GM19467 (cell line): ENCODE measurements around the gene MNAT1.
"Not testable (repeated sequence)": the region's sequence is repeated elsewhere in the genome, so short reads cannot be mapped to it uniquely, and the experiment has no call there.

Experiments used
- ATAC-seq: cut with Tn5 transposase; IDR thresholded peaks from one replicate; pipeline ENCODE4 v1.9.1; 2021; ENCODE audit warnings: mild to moderate bottlenecking, moderate library complexity; ENCODE audit not compliant: unreplicated experiment

The MNAT1 gene

GRCh38 chr14:60736494-60736893, 1.9 kb downstream of the MNAT1 start:
- no peak for ATAC-seq

- ATAC-seq = no peak
These were observed 4.4 kb downstream of the MNAT1 start for GRCh38 chr14:60738843-60739508.

GRCh38 chr14:60744566-60744965, 10.0 kb downstream of the MNAT1 start:
- ATAC-seq = no peak

GRCh38 chr14:60753264-60754119, 18.9 kb downstream of the MNAT1 start:
- peak; percentile 98 for ATAC-seq

DNA sequence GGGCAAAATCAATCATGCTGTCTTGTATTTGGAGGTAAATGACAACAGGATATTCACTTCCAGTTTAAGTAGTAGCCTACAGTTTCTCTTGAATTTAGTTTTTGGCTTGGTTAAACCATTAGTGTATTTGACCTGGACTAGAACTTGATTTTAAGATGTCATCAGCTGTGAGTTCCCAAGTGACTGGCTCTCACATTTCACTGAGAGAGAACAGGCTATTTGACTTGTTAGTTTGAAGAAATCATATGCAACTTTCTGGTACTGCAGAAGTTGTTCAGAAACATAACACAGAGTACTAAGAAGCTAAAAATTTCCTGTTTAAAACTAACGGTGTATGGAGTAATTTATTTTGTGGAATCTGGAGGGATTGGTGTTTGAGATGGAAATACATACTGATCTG, 22.3 kb downstream of the MNAT1 start:
- ATAC-seq = no peak

DNA sequence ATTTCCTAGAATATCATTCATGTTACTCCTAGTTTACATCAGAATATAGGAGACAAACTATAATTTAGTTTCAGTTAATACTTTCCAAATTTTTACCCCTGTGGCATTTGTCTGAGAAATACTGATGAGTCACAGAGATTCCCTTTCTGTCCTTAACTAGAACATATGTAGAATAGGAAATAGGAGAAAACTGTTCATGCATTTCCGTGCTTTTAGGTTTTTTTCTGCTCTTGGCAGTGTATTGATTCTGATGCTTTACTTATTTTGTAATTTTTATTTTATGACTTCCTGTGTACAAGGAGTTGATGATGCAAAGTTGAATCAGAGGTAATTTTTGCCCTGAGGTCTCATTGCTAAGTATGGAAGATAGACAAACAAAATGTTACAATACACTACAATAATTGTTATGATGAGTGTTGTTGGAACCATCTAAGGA, 23.0 kb downstream of the MNAT1 start:
- ATAC-seq = no peak

GRCh38 chr14:60758885-60759284, 24.3 kb downstream of the MNAT1 start:
- no peak for ATAC-seq

DNA sequence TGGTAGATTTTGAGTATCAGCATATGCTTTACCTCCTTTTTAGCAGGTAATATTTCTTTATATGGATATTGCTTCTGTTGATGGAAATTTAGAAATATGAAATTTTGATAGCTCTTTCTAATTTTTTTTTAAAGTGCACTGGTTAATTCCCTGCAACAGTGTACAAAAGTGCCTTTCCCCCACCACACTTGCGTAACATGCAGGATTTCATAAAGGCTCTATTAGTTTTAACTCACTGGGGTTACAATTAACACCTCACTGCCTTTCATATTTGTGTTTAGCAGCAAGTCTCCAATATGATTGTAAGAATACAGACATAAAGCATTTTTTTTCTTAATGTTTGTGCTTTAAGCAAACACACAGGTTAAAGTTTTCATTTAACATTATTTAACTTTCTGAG, 25.6 kb downstream of the MNAT1 start:
- ATAC-seq = no peak

- no peak for ATAC-seq
These were observed 26.2 kb downstream of the MNAT1 start for GRCh38 chr14:60760644-60761364.

DNA sequence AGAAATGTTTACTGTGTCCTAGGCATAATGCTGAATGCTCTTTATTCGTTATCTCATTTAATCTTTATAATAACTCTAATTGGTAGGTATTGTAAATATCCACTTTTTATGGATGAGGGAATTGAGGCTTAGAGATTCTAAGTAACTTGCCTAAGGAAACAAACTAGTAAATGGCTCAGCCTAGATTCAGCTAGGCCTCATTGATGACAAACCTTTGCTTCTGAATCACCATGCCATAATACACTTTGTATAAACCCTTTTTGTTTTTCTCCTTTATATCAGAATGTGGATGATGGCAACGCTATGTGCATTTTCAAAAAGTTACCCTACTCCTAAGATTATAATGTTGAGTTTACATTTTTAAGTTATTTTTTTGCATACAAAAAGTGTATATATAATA, 34.0 kb downstream of the MNAT1 start:
- no peak for ATAC-seq

DNA sequence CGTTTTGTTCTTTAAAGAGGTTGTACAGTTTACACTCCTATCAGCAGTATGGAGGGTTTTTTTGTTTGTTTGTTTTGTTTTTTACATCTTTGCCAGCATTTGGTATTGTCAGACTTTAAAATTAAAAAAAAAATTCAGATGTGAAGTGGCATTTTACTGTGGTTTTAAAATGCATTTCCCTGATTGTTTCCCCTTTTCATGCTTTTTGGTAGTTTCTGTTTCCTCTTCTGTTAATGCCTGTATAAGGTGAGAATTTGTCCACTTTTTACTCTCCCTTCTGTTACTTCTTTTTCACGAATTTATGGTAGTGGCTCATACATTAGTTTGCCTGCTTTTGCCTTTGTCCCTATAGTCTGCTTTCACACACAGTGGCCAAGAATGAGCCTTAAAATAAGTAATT, 36.6 kb downstream of the MNAT1 start:
- no peak for ATAC-seq

- ATAC-seq = no peak
These were observed 39.0 kb downstream of the MNAT1 start for GRCh38 chr14:60773558-60773957.

- ATAC-seq = no peak
These were observed 40.7 kb downstream of the MNAT1 start for GRCh38 chr14:60775296-60775695.

DNA sequence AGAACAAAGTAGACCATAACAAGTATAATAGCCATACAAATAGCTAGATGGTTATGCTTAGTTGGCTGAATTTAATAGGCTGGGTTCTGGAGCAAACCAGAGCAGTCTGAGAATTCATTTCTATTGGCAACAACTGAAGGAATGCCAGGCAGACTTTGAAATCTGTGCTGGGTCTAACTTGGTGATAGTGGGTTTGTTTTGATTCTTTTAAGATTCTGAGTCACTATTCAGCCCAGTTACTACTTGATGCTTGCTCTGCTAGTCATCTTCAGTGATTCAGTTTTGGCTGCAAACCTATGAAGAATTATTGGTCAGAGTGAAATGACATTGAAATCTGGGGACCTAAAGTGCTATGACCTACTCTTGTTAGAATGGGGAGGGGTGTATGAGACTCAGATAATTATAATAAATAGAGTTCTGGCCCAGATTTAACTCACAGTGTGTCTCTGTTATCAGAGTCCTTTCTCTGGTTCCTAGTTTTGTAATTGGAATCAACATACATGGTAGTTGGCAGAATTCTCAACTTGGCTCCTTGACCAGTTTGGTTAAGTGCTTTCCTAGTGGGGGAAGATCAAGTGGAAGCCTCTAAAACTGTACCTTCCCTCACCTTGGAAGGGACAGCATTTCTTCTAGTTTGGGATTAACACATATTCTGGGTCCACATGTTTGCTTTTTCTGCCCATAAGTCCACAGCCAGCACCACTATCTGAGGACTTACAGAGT, 43.5 kb downstream of the MNAT1 start:
- no peak for ATAC-seq

- ATAC-seq = not testable (repeated sequence)
These were observed 45.4 kb downstream of the MNAT1 start for GRCh38 chr14:60779745-60780514.

- ATAC-seq = not testable (repeated sequence)
These were observed 46.0 kb downstream of the MNAT1 start for GRCh38 chr14:60780558-60780957.

- ATAC-seq = no peak
These were observed 52.3 kb downstream of the MNAT1 start for GRCh38 chr14:60786905-60787304.

- ATAC-seq = no peak
These were observed 55.1 kb downstream of the MNAT1 start for GRCh38 chr14:60789656-60790055.

GRCh38 chr14:60790850-60791249, 56.3 kb downstream of the MNAT1 start:
- ATAC-seq = no peak

- ATAC-seq = no peak
These were observed 61.9 kb downstream of the MNAT1 start for GRCh38 chr14:60796434-60796833.
